ENCODE data around the gene PIK3R2.

GRCh38 chr19:18107235-18107634 is 45.7 kb upstream of the PIK3R2 start:
- no peak for TF ChIP-seq EZH2 (IDR thresholded peaks at IDR 0.05; ENCODE audit: insufficient read depth, poor library complexity, severe bottlenecking)
- TF ChIP-seq EZH2phosphoT487 (IDR thresholded peaks at IDR 0.05; ENCODE audit: insufficient read depth, low read depth): no peak
